ENCODE data around the gene PBX4.
A peak's percentile ranks its signal among the peaks of the same experiment; 100 is the strongest.

The PBX4 gene

DNA sequence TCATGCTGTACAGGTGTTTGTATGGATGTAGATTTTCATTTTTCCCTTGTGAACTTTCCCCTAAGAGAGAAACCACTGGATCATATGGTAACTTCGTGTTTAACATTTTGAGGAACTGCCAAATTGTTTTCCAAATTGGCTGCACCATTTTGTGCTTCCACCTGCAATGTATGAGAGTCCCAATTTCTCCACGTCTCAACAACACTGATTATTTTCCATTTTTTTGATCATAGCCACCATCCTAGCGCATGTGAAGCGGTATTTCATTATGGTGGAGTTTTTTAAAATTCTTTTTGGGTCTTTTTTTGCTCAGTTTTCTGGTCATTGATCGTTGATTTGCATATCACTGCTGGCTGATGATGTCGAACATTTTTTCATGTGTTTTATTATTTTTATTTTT lies 97.5 kb downstream of the PBX4 start:
- ChIA-PET POLR2A (no interaction called here), CTCF (no interaction called here)
- TF ChIP-seq, protein P1, sequence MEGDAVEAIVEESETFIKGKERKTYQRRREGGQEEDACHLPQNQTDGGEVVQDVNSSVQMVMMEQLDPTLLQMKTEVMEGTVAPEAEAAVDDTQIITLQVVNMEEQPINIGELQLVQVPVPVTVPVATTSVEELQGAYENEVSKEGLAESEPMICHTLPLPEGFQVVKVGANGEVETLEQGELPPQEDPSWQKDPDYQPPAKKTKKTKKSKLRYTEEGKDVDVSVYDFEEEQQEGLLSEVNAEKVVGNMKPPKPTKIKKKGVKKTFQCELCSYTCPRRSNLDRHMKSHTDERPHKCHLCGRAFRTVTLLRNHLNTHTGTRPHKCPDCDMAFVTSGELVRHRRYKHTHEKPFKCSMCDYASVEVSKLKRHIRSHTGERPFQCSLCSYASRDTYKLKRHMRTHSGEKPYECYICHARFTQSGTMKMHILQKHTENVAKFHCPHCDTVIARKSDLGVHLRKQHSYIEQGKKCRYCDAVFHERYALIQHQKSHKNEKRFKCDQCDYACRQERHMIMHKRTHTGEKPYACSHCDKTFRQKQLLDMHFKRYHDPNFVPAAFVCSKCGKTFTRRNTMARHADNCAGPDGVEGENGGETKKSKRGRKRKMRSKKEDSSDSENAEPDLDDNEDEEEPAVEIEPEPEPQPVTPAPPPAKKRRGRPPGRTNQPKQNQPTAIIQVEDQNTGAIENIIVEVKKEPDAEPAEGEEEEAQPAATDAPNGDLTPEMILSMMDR (IDR thresholded peaks at IDR 0.05; ENCODE audit: control extremely low read depth, extremely low read depth, low read depth, missing control alignments) = no peak
- DNase-seq (ENCODE audit: extremely low spot score) = no peak

DNA sequence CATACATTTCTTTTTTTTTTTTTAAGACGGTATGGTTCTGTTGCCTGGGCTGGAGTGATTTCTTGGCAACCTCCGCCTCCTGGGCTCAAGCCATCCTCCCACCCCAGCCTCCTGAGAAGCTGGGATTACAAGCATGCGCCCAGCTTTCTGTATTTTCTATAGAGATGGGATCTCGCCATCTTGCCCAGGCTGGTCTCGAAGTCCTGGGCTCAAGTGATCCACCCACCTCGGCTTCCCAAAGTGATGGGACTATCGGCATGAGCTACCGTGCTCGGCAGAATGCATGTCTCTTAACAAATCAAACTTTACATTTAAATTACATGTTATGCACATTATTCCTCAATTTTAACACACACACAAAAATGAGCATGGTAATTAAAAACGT lies 101.3 kb downstream of the PBX4 start:
- DNase-seq (ENCODE audit: extremely low spot score) = no peak
- POLR2A ChIA-PET = no interaction called here
- TF ChIP-seq, protein P1 (IDR thresholded peaks at IDR 0.05; ENCODE audit: control extremely low read depth, extremely low read depth, low read depth, missing control alignments) = no peak
- CTCF ChIA-PET = no interaction called here

DNA sequence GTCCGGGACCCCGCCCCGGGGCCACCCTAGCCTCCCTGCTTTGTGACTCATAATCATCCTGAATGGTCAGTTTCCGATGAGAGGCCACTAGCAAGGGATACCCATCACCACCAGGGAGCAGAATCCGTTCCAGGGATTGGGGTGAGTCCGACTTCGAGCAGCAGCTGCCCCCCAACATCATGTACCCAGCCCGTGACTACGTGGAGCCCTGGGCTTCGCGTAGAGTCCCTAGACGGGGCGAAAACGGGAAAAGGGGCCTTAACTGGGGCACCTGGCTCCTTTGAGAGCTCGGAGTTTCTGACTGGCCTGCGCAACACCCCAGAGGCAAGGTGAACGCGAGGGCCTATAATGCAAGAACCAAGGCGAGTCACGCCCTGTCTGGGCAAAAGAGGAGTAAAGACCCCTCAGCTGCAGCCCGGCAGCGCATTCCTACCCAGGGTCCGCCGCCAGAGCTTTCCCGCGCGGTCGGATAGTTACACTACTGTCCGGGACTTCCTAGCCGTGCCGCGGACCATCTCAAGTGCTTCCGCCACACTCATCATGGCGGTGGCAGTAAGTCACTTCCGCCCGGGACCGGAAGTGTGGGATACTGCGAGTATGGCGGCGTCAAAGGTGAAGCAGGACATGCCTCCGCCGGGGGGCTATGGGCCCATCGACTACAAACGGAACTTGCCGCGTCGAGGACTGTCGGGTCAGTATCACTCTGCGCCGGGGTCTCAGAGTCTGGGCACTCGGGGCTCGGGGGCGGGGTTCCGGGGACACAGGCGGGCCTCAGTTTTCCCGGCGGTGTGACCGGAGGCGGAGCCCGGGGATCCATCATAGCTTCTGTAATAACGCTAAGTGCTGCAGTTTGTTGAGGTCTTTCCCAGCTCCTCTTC lies 102.6 kb downstream of the PBX4 start, which contains the start of gene NDUFA13:
Gene NDUFA13, plus strand, starts transcription at position 584 of the 878 bp plus-strand sequence. Its CDS starts 14 bp downstream, at position 598.
- ChIA-PET CTCF (interaction anchor here (1.0 to 2.3 kb wide), 7 partner anchors 9 to 154 kb away, joined by 3 to 7 read pairs (median 4); partner anchors contain the start of gene GMIP), POLR2A (interaction anchor here (0.6 kb wide), 1 partner anchor 197 kb away, joined by 5 read pairs; no protein-coding TSS in a partner anchor)

DNA sequence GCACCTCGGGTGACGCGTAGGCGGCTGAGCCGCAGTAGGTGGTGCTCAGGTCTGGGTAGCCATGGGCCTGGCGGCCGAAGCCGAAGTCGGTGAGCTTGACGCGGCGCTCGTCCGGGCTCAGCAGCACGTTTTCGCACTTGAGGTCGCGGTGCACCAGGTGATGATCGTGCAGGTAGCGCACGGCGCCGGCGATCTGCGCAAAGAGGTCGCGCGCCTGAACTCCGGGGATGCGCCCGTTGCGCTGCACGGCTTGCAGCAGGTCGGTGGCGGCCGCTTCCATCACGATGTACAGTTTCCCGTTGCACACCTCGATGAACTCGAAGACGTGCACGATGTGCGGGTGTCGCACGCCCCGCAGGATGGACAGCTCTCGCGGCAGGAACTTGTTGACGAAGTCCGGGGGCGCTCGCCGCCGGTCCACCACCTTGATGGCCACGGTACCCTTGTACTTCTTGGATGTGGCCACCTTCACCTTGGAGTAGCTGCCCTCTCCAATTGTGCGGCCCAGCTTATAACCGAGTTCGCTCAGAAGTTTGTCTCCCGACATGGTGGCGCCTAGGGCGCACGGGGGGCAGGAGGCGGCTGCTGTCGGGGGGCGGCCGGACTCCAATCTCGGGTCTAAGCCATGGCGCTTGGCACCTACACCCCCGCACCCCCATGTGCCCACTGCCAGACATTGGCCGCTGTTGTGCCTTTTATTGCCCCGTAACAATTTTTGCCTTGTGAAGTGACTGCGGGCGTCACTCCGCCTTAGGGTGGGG lies 103.4 kb downstream of the PBX4 start, which contains the start of gene TSSK6:
Gene TSSK6, minus strand, starts transcription at position 668 of the 761 bp plus-strand sequence. Its CDS starts 121 bp downstream, at position 547.
- TF ChIP-seq, protein P1 (IDR thresholded peaks at IDR 0.05; ENCODE audit: control extremely low read depth, extremely low read depth, low read depth, missing control alignments) = no peak
- CTCF ChIA-PET = interaction anchor here (1.0 to 2.3 kb wide), 7 partner anchors 10 to 153 kb away, joined by 3 to 7 read pairs (median 4); no protein-coding TSS in a partner anchor
- POLR2A ChIA-PET = interaction anchor here (0.6 kb wide), 1 partner anchor 197 kb away, joined by 5 read pairs; no protein-coding TSS in a partner anchor
- no peak for DNase-seq (ENCODE audit: extremely low spot score)

More for the DNA sequence above, 102.6 kb downstream of the PBX4 start, which contains the start of gene NDUFA13:
- TF ChIP-seq, protein P1 (IDR thresholded peaks at IDR 0.05; ENCODE audit: control extremely low read depth, extremely low read depth, low read depth, missing control alignments) = no peak
- peak; percentile 95 for DNase-seq (ENCODE audit: extremely low spot score)

DNA sequence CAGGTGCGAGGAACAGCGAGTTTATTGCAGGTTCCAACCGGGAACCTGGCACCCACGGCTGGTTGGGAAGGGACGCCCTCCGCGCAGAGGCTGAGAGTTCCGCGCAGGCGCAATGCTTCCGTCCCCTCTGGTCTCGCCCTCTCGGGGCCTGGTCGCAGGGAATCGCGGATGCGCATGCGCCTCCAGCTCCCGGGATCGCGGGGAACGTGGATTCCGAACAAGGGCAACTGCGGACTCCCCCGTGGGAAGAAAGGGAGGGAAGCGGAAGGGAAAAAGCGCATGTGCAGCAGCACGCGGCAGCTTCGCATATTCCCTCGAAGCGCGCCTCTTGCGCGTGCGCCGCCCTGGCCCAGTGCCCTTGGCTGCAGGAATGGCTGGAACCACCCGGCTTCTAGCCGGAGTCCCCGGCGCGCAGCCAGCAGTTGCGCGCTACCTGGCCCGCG lies 104.3 kb downstream of the PBX4 start:
- CTCF ChIA-PET = interaction anchor here (1.0 to 1.1 kb wide), 2 partner anchors 23 to 102 kb away, joined by 3 read pairs; no protein-coding TSS in a partner anchor
- no peak for DNase-seq (ENCODE audit: extremely low spot score)
- POLR2A ChIA-PET = no interaction called here
- TF ChIP-seq, protein P1 (IDR thresholded peaks at IDR 0.05; ENCODE audit: control extremely low read depth, extremely low read depth, low read depth, missing control alignments) = no peak

DNA sequence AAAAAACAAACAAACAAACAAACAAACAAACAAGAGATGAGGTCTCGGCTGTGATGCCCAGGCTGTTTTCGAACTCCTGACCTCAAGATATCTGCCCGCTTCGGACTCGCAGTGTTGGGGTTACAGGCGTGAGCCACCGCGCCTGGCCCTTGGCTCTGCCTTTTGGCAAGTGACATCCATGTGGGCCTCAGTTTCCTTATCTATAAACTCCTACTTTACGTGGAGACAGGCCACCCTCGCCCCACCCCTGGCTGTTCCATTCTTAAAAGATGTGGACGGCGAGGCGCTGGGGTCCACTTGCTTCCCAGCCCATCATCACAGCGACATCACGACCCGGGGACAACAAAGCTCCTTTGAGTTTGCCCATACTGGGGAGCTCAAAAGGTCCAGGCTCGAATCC lies 104.8 kb downstream of the PBX4 start:
- POLR2A ChIA-PET = no interaction called here
- DNase-seq (ENCODE audit: extremely low spot score) = no peak
- TF ChIP-seq, protein P1 (IDR thresholded peaks at IDR 0.05; ENCODE audit: control extremely low read depth, extremely low read depth, low read depth, missing control alignments) = no peak

More for the DNA sequence above, 104.8 kb downstream of the PBX4 start:
- CTCF ChIA-PET = interaction anchor here (1.0 to 1.1 kb wide), 2 partner anchors 23 to 102 kb away, joined by 3 read pairs; no protein-coding TSS in a partner anchor

All from GM10248 (cell line).